Endothelial cell of umbilical vein (primary cell): ENCODE measurements around the gene RFFL.

ENCODE experiments used
- EZH2 ChIP-seq: IDR thresholded peaks from 2 replicates; pipeline ENCODE4 v1.6.1; 2012; ENCODE audit warnings: borderline replicate concordance, low read depth, mild to moderate bottlenecking, moderate library complexity, low read length, inconsistent platforms; ENCODE audit not compliant: severe bottlenecking
- FOS ChIP-seq: IDR thresholded peaks from 2 replicates; pipeline ENCODE4 v1.6.1; 2011; ENCODE audit warnings: mild to moderate bottlenecking, low read length, moderate library complexity, borderline replicate concordance; ENCODE audit not compliant: insufficient read depth
- GATA2 ChIP-seq: IDR thresholded peaks from 2 replicates; pipeline ENCODE4 v1.7.0; 2011; ENCODE audit warnings: low read depth, mild to moderate bottlenecking, moderate library complexity, mixed read lengths, low read length; ENCODE audit not compliant: insufficient read length, insufficient read depth
- MYC ChIP-seq: IDR thresholded peaks from one replicate; pipeline ENCODE4 v1.6.1; 2011; ENCODE audit warnings: mild to moderate bottlenecking, low read depth, low read length
- POLR2A ChIP-seq: IDR thresholded peaks from 2 replicates; pipeline ENCODE4 v1.6.1; 2012; ENCODE audit warnings: low read depth, mild to moderate bottlenecking, control low read depth, low read length
- POLR2AphosphoS5 ChIP-seq: IDR thresholded peaks from 2 replicates; pipeline ENCODE4 v1.6.1; 2012; ENCODE audit warnings: low read depth, mild to moderate bottlenecking, control low read depth, low read length, moderate library complexity; ENCODE audit not compliant: insufficient read depth
- TF ChIP-seq, protein P1 (sequence below), 2 donors: IDR thresholded peaks; 1 replicate in 1 of 2; 2 replicates in 1 of 2; pipeline ENCODE4 v1.5.1; 2011; ENCODE audit warnings: low read length in 2 of 2, mild to moderate bottlenecking in 2 of 2, moderate library complexity in 2 of 2, control low read depth in 1 of 2, inconsistent platforms in 1 of 2, low read depth in 1 of 2; ENCODE audit not compliant: insufficient read depth in 1 of 2; ENCODE audit errors: extremely low read depth in 1 of 2
- TF ChIP-seq, protein P2 (sequence below): IDR thresholded peaks from 2 replicates; pipeline ENCODE4 v1.6.1; 2011; ENCODE audit not compliant: insufficient read depth, insufficient read length

DNA sequence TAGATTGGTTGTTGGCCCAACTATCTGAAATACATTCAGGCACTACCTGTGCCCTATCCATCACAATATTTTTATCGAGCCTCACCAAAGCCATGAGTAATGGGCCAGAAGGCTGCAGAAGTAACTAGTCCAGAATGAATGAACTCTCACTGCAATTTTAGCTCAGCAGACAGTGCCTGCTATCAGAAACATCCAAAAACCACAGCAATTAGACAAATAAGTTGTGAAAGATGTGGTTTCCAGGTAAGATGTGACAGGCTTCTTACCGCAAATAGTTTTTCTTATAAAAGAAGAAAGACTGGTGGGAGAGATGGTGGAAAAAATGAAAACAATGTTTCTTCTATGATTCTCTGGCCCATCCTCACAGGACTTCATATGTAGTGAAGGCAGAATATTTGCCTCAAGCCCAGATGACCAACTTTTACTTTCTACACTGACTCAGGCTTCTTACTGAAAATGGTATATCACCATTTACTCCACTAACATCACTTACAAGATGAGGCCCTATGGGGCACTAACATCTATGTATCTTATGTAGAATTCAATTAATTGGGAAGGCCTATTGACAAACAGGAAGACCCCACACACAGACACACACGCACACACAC is 9.8 kb upstream of the RFFL start:
- TF ChIP-seq, protein P1, sequence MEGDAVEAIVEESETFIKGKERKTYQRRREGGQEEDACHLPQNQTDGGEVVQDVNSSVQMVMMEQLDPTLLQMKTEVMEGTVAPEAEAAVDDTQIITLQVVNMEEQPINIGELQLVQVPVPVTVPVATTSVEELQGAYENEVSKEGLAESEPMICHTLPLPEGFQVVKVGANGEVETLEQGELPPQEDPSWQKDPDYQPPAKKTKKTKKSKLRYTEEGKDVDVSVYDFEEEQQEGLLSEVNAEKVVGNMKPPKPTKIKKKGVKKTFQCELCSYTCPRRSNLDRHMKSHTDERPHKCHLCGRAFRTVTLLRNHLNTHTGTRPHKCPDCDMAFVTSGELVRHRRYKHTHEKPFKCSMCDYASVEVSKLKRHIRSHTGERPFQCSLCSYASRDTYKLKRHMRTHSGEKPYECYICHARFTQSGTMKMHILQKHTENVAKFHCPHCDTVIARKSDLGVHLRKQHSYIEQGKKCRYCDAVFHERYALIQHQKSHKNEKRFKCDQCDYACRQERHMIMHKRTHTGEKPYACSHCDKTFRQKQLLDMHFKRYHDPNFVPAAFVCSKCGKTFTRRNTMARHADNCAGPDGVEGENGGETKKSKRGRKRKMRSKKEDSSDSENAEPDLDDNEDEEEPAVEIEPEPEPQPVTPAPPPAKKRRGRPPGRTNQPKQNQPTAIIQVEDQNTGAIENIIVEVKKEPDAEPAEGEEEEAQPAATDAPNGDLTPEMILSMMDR (IDR thresholded peaks at IDR 0.05; ENCODE audit: extremely low read depth in 1 of 2, insufficient read depth in 1 of 2, low read depth in 1 of 2, low read length in 2 of 2) = no peak
- TF ChIP-seq POLR2A = no peak
- no peak for TF ChIP-seq EZH2
- no peak for TF ChIP-seq FOS
- no peak for TF ChIP-seq POLR2AphosphoS5
- TF ChIP-seq, protein P2, sequence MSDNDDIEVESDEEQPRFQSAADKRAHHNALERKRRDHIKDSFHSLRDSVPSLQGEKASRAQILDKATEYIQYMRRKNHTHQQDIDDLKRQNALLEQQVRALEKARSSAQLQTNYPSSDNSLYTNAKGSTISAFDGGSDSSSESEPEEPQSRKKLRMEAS = no peak
- TF ChIP-seq GATA2 = no peak
- no peak for TF ChIP-seq MYC
